CD4-positive, alpha-beta T cell treated with Interleukin-6 for 4 hours (primary cell): Measurements from ENCODE around the gene SLC7A14.

Source experiments
- DNase-seq: peaks from one replicate; pipeline ENCODE4 v3.0.0-alpha.2; 2020; ENCODE audit warnings: mixed read lengths

Gene SLC7A14

GRCh38 chr3:170494766-170495165 lies 91.1 kb downstream of the SLC7A14 start:
- no peak for DNase-seq

- DNase-seq = no peak
These were observed 92.1 kb downstream of the SLC7A14 start for GRCh38 chr3:170493712-170494182.

GRCh38 chr3:170491901-170492300 lies 94.0 kb downstream of the SLC7A14 start:
- DNase-seq = no peak

GRCh38 chr3:170490828-170491560 lies 94.9 kb downstream of the SLC7A14 start:
- DNase-seq = no peak

GRCh38 chr3:170488802-170489201 lies 97.1 kb downstream of the SLC7A14 start:
- DNase-seq = no peak

GRCh38 chr3:170487031-170487430 lies 98.8 kb downstream of the SLC7A14 start:
- DNase-seq = no peak

- DNase-seq = no peak
These were observed 99.5 kb downstream of the SLC7A14 start for GRCh38 chr3:170486398-170486797.

- no peak for DNase-seq
These were observed 100.2 kb downstream of the SLC7A14 start for GRCh38 chr3:170485696-170486095.

GRCh38 chr3:170485294-170485693 lies 100.6 kb downstream of the SLC7A14 start:
- no peak for DNase-seq

- no peak for DNase-seq
These were observed 101.0 kb downstream of the SLC7A14 start for GRCh38 chr3:170484869-170485268.

- DNase-seq = no peak
These were observed 102.2 kb downstream of the SLC7A14 start for GRCh38 chr3:170483485-170484262.

- no peak for DNase-seq
These were observed 103.7 kb downstream of the SLC7A14 start for GRCh38 chr3:170482199-170482598.

GRCh38 chr3:170480111-170480510 lies 105.8 kb downstream of the SLC7A14 start:
- no peak for DNase-seq

GRCh38 chr3:170477395-170477794 lies 108.5 kb downstream of the SLC7A14 start:
- no peak for DNase-seq

GRCh38 chr3:170476291-170476690 lies 109.6 kb downstream of the SLC7A14 start:
- DNase-seq = no peak

- no peak for DNase-seq
These were observed 110.7 kb downstream of the SLC7A14 start for GRCh38 chr3:170475092-170475685.

GRCh38 chr3:170473358-170473757 lies 112.5 kb downstream of the SLC7A14 start:
- DNase-seq = no peak

- DNase-seq = no peak
These were observed 114.7 kb downstream of the SLC7A14 start for GRCh38 chr3:170471149-170471548.

- no peak for DNase-seq
These were observed 115.5 kb downstream of the SLC7A14 start for GRCh38 chr3:170470063-170471016.

GRCh38 chr3:170469151-170470062 lies 116.5 kb downstream of the SLC7A14 start:
- no peak for DNase-seq

GRCh38 chr3:170467571-170468147 lies 118.2 kb downstream of the SLC7A14 start:
- no peak for DNase-seq
